ENCODE data around the gene MRNIP.

GRCh38 chr5:179866241-179867078 lies 7.8 kb upstream of the MRNIP start:
- TF ChIP-seq CTCF (conservative IDR thresholded peaks at IDR 0.05) (no peak), EZH2 (IDR thresholded peaks at IDR 0.05; ENCODE audit: low read depth) (no peak)
